Fibroblast of lung (primary cell): ENCODE data around the gene HGF. TPM values are rescaled to one million over a fixed set of nuclear protein-coding genes. Genes with fewer than 3 reads are reported as not detected.

ENCODE experiments used
- DNase-seq, 2 donors: peaks; one replicate each; pipeline versions ENCODE4 v3.0.0 to v3.0.0-alpha.2; 2010; ENCODE audit warnings: low read depth in 2 of 2
- H2AFZ ChIP-seq: 2 replicates; pipeline ENCODE4 v1.5.1; 2012; ENCODE audit warnings: low read length, control low read depth, inconsistent platforms
- H3K27ac ChIP-seq: 2 replicates; pipeline ENCODE4 v1.5.1; 2011; ENCODE audit warnings: low read length, control low read depth; ENCODE audit not compliant: insufficient read depth
- H3K27me3 ChIP-seq: 2 replicates; pipeline ENCODE4 v1.5.1; 2011; ENCODE audit warnings: mild to moderate bottlenecking, low read length; ENCODE audit not compliant: control insufficient read depth, insufficient read depth
- H3K36me3 ChIP-seq: 2 replicates; pipeline ENCODE4 v1.5.1; 2011; ENCODE audit warnings: low read length; ENCODE audit not compliant: control insufficient read depth, insufficient read depth
- H3K4me1 ChIP-seq: 2 replicates; pipeline ENCODE4 v1.5.1; 2011; ENCODE audit warnings: low read length; ENCODE audit not compliant: control insufficient read depth, insufficient read depth; ENCODE audit errors: extremely low read depth
- H3K4me2 ChIP-seq: 2 replicates; pipeline ENCODE4 v1.5.1; 2011; ENCODE audit warnings: low read length, control low read depth; ENCODE audit not compliant: insufficient read depth; ENCODE audit errors: extremely low read depth
- H3K4me3 ChIP-seq, 4 experiments: fragments of 200-600 bp in 1 of 4; sonication (generic) in 1 of 4; replicated peaks in 1 of 4; 2 replicates each; pipeline ENCODE4 v1.5.1; 2011 to 2016; ENCODE audit warnings: low read length in 4 of 4, low read depth in 3 of 4, mild to moderate bottlenecking in 3 of 4, control low read depth in 2 of 4, inconsistent platforms in 1 of 4, mixed read lengths in 1 of 4; ENCODE audit not compliant: insufficient read depth in 1 of 4; ENCODE audit errors: control extremely low read depth in 1 of 4
- H3K79me2 ChIP-seq: 2 replicates; pipeline ENCODE4 v1.5.1; 2012; ENCODE audit warnings: mild to moderate bottlenecking, low read length, inconsistent platforms; ENCODE audit not compliant: control insufficient read depth, insufficient read depth
- H3K9ac ChIP-seq: 2 replicates; pipeline ENCODE4 v1.5.1; 2011; ENCODE audit warnings: mild to moderate bottlenecking, low read length, control low read depth; ENCODE audit not compliant: insufficient read depth
- H3K9me3 ChIP-seq: 2 replicates; pipeline ENCODE4 v1.5.1; 2012; ENCODE audit warnings: low read depth, low read length; ENCODE audit not compliant: control insufficient read depth, insufficient read depth
- H4K20me1 ChIP-seq: 2 replicates; pipeline ENCODE4 v1.5.1; 2011; ENCODE audit warnings: low read length; ENCODE audit not compliant: control insufficient read depth, insufficient read depth; ENCODE audit errors: extremely low read depth
- EZH2 ChIP-seq: IDR thresholded peaks from 2 replicates; pipeline ENCODE4 v1.5.1; 2012; ENCODE audit warnings: low read length, control low read depth, mild to moderate bottlenecking; ENCODE audit errors: missing control alignments
- polyA plus RNA-seq, 2 donors: library from polyadenylated mRNA; depleted of rRNA in 1 of 2; stranded (reverse) in 1 of 2; unstranded in 1 of 2; fragments of >200 nt; gene quantifications; 2 replicates each; pipeline ENCODE4 v1.2.1, GENCODE V29; 2011 to 2012; ENCODE audit warnings: missing spikeins in 1 of 2
- total RNA-seq: library from RNA; depleted of rRNA; stranded (reverse); fragments of >200 nt; gene quantifications from 2 replicates; pipeline ENCODE4 v1.2.1, GENCODE V29; 2014
- TF ChIP-seq, protein P1 (sequence below), 2 donors: IDR thresholded peaks in 1 of 2; conservative IDR thresholded peaks in 1 of 2; 1 replicate in 1 of 2; 2 replicates in 1 of 2; pipeline ENCODE4 v1.5.1; 2011 to 2012; ENCODE audit warnings: low read length in 2 of 2, control low read depth in 1 of 2, inconsistent platforms in 1 of 2, low read depth in 1 of 2, mild to moderate bottlenecking in 1 of 2

The HGF gene
- total and polyA plus RNA-seq, 2 donors (not counting 1 experiment from before 2014, with no cell fraction given), result 212 to 243 TPM

DNA sequence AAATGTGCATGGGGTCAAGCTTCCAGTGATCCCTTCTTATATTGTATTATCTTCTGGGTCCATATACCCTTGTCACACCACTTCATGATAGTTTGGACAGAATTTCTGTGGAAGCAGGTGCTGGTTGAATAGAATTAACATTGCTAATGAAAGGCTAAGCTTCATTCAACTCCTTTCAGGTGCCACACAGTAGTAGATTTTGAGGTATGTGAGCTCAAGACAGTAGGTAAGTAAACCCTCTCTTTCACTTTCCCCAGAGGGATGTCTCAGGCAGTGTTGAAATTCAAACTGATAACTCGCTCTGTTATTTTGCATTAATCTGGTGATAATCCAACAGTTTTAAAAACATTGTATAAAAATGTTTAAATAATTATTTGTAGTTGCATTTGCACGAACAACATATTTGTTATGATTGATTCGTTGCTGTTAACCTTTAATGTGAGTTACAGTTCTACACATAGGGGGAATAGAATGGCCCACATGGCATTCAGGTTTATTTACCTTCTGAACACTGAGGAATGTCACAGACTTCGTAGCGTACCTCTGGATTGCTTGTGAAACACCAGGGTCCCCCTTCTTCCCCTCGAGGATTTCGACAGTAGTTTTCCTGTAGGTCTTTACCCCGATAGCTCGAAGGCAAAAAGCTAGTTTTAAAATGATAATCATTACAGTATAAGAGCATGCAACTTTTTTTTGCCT is 18.1 kb downstream of the HGF start:
- no peak for DNase-seq
- Histone ChIP-seq H2AFZ (no peak overlapping the region), H3K9ac (no peak overlapping the region), H3K9me3 (no peaks in the 10 kb centered on the region), H3K4me1 (no peaks in the 10 kb centered on the region), H3K4me3 (no peak overlapping the region), H3K27me3 (no peaks in the 10 kb centered on the region), H3K79me2 (peaks cover 11% of the 10 kb centered on the region), H3K36me3 (peaks cover 17% of the 10 kb centered on the region), H3K27ac (no peak overlapping the region), H4K20me1 (no peaks in the 10 kb centered on the region), H3K4me2 (no peak overlapping the region)
- TF ChIP-seq, protein P1, sequence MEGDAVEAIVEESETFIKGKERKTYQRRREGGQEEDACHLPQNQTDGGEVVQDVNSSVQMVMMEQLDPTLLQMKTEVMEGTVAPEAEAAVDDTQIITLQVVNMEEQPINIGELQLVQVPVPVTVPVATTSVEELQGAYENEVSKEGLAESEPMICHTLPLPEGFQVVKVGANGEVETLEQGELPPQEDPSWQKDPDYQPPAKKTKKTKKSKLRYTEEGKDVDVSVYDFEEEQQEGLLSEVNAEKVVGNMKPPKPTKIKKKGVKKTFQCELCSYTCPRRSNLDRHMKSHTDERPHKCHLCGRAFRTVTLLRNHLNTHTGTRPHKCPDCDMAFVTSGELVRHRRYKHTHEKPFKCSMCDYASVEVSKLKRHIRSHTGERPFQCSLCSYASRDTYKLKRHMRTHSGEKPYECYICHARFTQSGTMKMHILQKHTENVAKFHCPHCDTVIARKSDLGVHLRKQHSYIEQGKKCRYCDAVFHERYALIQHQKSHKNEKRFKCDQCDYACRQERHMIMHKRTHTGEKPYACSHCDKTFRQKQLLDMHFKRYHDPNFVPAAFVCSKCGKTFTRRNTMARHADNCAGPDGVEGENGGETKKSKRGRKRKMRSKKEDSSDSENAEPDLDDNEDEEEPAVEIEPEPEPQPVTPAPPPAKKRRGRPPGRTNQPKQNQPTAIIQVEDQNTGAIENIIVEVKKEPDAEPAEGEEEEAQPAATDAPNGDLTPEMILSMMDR (conservative IDR thresholded peaks at IDR 0.05 in 1 of 2, IDR thresholded peaks at IDR 0.05 in 1 of 2; ENCODE audit: low read depth in 1 of 2, low read length in 2 of 2), result no peak
- TF ChIP-seq EZH2, result no peak

DNA sequence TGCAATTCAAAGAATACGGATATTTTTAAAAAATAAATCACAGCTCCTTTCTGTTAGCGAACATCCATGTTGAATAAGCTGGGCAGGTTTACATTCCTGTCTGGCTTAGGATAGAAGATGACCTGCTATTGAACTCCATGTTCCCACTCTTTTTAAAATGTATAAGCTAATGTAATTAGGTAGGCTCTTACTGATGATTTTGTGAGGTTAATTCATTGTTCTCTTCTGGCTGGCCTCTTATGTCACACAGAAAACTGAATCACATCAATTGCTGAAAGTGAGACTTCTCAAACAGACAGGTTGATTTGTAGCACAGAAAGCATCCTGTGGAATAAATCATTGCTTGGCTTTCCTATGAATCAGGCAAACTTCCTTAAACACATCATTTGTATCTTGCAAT is 24.2 kb downstream of the HGF start:
- DNase-seq, result no peak
- H3K27ac ChIP-seq, result no peak overlapping the region
- TF ChIP-seq, protein P1 (conservative IDR thresholded peaks at IDR 0.05 in 1 of 2, IDR thresholded peaks at IDR 0.05 in 1 of 2; ENCODE audit: low read depth in 1 of 2, low read length in 2 of 2), result no peak
- no peak for TF ChIP-seq EZH2
- H3K9me3 ChIP-seq, result no peaks in the 10 kb centered on the region
- H4K20me1 ChIP-seq, result no peaks in the 10 kb centered on the region
- H3K4me1 ChIP-seq, result no peaks in the 10 kb centered on the region
- H3K27me3 ChIP-seq, result no peaks in the 10 kb centered on the region
- no peak overlapping the region for H3K4me2 ChIP-seq
- no peak overlapping the region for H3K4me3 ChIP-seq
- no peak overlapping the region for H3K9ac ChIP-seq
- H3K36me3 ChIP-seq, result peaks cover 18% of the 10 kb centered on the region
- no peaks in the 10 kb centered on the region for H3K79me2 ChIP-seq
- H2AFZ ChIP-seq, result no peak overlapping the region

DNA sequence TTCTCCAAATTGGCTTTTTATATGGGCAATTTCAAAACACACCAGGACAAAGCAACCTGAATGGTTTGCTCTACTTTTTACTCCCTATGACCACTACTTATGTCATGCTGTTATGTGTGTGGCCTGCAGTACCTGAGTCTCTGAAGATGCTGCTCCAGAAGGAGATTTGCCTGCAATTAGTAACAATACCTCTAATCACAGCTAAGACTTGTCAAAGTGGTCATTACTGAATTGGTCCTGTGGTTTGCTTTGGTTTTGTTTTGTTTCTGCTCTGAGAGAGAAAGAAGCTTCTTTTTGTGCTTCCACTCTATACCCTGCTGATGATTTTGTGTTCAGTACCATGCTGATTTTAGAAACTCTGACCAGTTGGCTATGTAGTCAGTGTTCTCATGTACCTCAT is 25.5 kb downstream of the HGF start:
- Histone ChIP-seq H3K27me3 (no peaks in the 10 kb centered on the region), H3K9me3 (no peaks in the 10 kb centered on the region), H4K20me1 (no peaks in the 10 kb centered on the region), H3K79me2 (no peaks in the 10 kb centered on the region), H2AFZ (no peak overlapping the region), H3K4me1 (no peaks in the 10 kb centered on the region), H3K9ac (no peak overlapping the region), H3K4me2 (no peak overlapping the region), H3K36me3 (peaks cover 19% of the 10 kb centered on the region), H3K4me3 (no peak overlapping the region), H3K27ac (no peak overlapping the region)
- no peak for DNase-seq
- TF ChIP-seq, protein P1 (conservative IDR thresholded peaks at IDR 0.05 in 1 of 2, IDR thresholded peaks at IDR 0.05 in 1 of 2; ENCODE audit: low read depth in 1 of 2, low read length in 2 of 2), result no peak
- no peak for TF ChIP-seq EZH2
